SK-N-MC (cell line): ENCODE data around the gene PLXNA1.

Experiments used
- EZH2 ChIP-seq: fragments of 200-600 bp; sonication (generic); IDR thresholded peaks from one replicate; pipeline ENCODE4 v1.6.1; 2017; ENCODE audit warnings: antibody characterized with exemption
- FOXP2 ChIP-seq: optimal IDR thresholded peaks from 2 replicates; pipeline ENCODE3; 2011; ENCODE audit warnings: mild to moderate bottlenecking, moderate library complexity; ENCODE audit not compliant: insufficient read depth; ENCODE audit errors: extremely low read length, control extremely low read depth
- POLR2AphosphoS5 ChIP-seq: IDR thresholded peaks from 2 replicates; pipeline ENCODE4 v1.6.1; 2012; ENCODE audit warnings: mild to moderate bottlenecking, low read depth, low read length, borderline replicate concordance

- TF ChIP-seq EZH2 (no peak), POLR2AphosphoS5 (no peak), FOXP2 (no peak)
These were observed 17.2 kb downstream of the PLXNA1 start for GRCh38 chr3:127000119-127000518.
